Measurements from ENCODE around the gene CWC22.
"Not testable (repeated sequence)": the region's sequence is repeated elsewhere in the genome, so short reads cannot be mapped to it uniquely, and the experiment has no call there.

CWC22 gene

GRCh38 chr2:180033993-180034894, 27.1 kb upstream of the CWC22 start:
- Histone ChIP-seq H3K4me2 (no peak overlapping the region), H3K36me3 (no peaks in the 10 kb centered on the region), H3K9me3 (0 out of 2 replicates have a peak, but pooled peaks cover 4% of the 10 kb centered on the region), H3K27me3 (no peaks in the 10 kb centered on the region), H3K4me1 (no peaks in the 10 kb centered on the region), H3K27ac (no peak overlapping the region), H3K9ac (no peak overlapping the region), H4K20me1 (no peaks in the 10 kb centered on the region), H3K4me3 (no peak overlapping the region)
- no peak for TF ChIP-seq Cebpa-rat (IDR thresholded peaks at IDR 0.05)

GRCh38 chr2:180029575-180029974, 22.5 kb upstream of the CWC22 start:
- H3K9ac ChIP-seq = no peak overlapping the region
- no peak overlapping the region for H3K27ac ChIP-seq
- no peak overlapping the region for H3K4me3 ChIP-seq
- no peak overlapping the region for H3K4me2 ChIP-seq
- H3K36me3 ChIP-seq = no peaks in the 10 kb centered on the region
- no peaks in the 10 kb centered on the region for H3K27me3 ChIP-seq
- H4K20me1 ChIP-seq = no peaks in the 10 kb centered on the region
- H3K4me1 ChIP-seq = no peaks in the 10 kb centered on the region
- H3K9me3 ChIP-seq = 0 out of 2 replicates have a peak, but pooled peaks cover 4% of the 10 kb centered on the region
- no peak for TF ChIP-seq Cebpa-rat (IDR thresholded peaks at IDR 0.05)

- Histone ChIP-seq H3K4me1 (no peaks in the 10 kb centered on the region), H3K4me2 (no peak overlapping the region), H3K9me3 (no peaks in the 10 kb centered on the region), H3K27me3 (no peaks in the 10 kb centered on the region), H3K4me3 (no peak overlapping the region), H3K36me3 (no peaks in the 10 kb centered on the region), H4K20me1 (no peaks in the 10 kb centered on the region), H3K27ac (no peak overlapping the region), H3K9ac (no peak overlapping the region)
- no peak for TF ChIP-seq Cebpa-rat (IDR thresholded peaks at IDR 0.05)
Measured at GRCh38 chr2:180021850-180022249, 14.8 kb upstream of the CWC22 start.

GRCh38 chr2:180017784-180018183, 10.7 kb upstream of the CWC22 start:
- no peaks in the 10 kb centered on the region for H3K9me3 ChIP-seq
- no peak overlapping the region for H3K4me3 ChIP-seq
- TF ChIP-seq Cebpa-rat (IDR thresholded peaks at IDR 0.05) = no peak
- H3K4me1 ChIP-seq = no peaks in the 10 kb centered on the region
- no peak overlapping the region for H3K27ac ChIP-seq
- H4K20me1 ChIP-seq = no peaks in the 10 kb centered on the region
- no peaks in the 10 kb centered on the region for H3K27me3 ChIP-seq
- no peak overlapping the region for H3K9ac ChIP-seq
- no peaks in the 10 kb centered on the region for H3K36me3 ChIP-seq
- no peak overlapping the region for H3K4me2 ChIP-seq

GRCh38 chr2:180016937-180017336, 9.8 kb upstream of the CWC22 start:
- H3K27ac ChIP-seq = no peak overlapping the region
- H3K4me2 ChIP-seq = no peak overlapping the region
- TF ChIP-seq Cebpa-rat (IDR thresholded peaks at IDR 0.05) = no peak
- no peaks in the 10 kb centered on the region for H3K36me3 ChIP-seq
- no peak overlapping the region for H3K4me3 ChIP-seq
- H4K20me1 ChIP-seq = no peaks in the 10 kb centered on the region
- no peak overlapping the region for H3K9ac ChIP-seq
- no peaks in the 10 kb centered on the region for H3K9me3 ChIP-seq
- H3K27me3 ChIP-seq = no peaks in the 10 kb centered on the region
- no peaks in the 10 kb centered on the region for H3K4me1 ChIP-seq

GRCh38 chr2:180015951-180016709, 9.0 kb upstream of the CWC22 start:
- peaks cover 5% of the 10 kb centered on the region for H3K4me1 ChIP-seq
- H3K9me3 ChIP-seq = no peaks in the 10 kb centered on the region
- H4K20me1 ChIP-seq = no peaks in the 10 kb centered on the region
- H3K9ac ChIP-seq = no peak overlapping the region
- no peak overlapping the region for H3K27ac ChIP-seq
- no peaks in the 10 kb centered on the region for H3K27me3 ChIP-seq
- H3K36me3 ChIP-seq = no peaks in the 10 kb centered on the region
- no peak for TF ChIP-seq Cebpa-rat (IDR thresholded peaks at IDR 0.05)
- no peak overlapping the region for H3K4me2 ChIP-seq
- no peak overlapping the region for H3K4me3 ChIP-seq

- H3K4me1 ChIP-seq = peaks cover 18% of the 10 kb centered on the region
- H3K9me3 ChIP-seq = no peaks in the 10 kb centered on the region
- H3K27ac ChIP-seq = no peak overlapping the region
- H3K36me3 ChIP-seq = no peaks in the 10 kb centered on the region
- no peak overlapping the region for H3K9ac ChIP-seq
- H3K4me2 ChIP-seq = no peak overlapping the region
- H4K20me1 ChIP-seq = no peaks in the 10 kb centered on the region
- H3K27me3 ChIP-seq = no peaks in the 10 kb centered on the region
- no peak overlapping the region for H3K4me3 ChIP-seq
- no peak for TF ChIP-seq Cebpa-rat (IDR thresholded peaks at IDR 0.05)
Measured at GRCh38 chr2:180012523-180012922, 5.4 kb upstream of the CWC22 start.

GRCh38 chr2:180010701-180011100, 3.6 kb upstream of the CWC22 start:
- Histone ChIP-seq H3K9ac (no peak overlapping the region), H3K4me3 (no peak overlapping the region), H3K27ac (no peak overlapping the region), H3K4me2 (peak overlapping the region; percentile 70), H3K9me3 (no peaks in the 10 kb centered on the region), H3K36me3 (no peaks in the 10 kb centered on the region), H3K27me3 (no peaks in the 10 kb centered on the region), H4K20me1 (no peaks in the 10 kb centered on the region), H3K4me1 (peaks cover 26% of the 10 kb centered on the region)
- no peak for TF ChIP-seq Cebpa-rat (IDR thresholded peaks at IDR 0.05)

GRCh38 chr2:180006231-180006630, 866 bp downstream of the CWC22 start:
- peak overlapping the region; percentile 86 for H3K4me3 ChIP-seq

GRCh38 chr2:180005465-180005864, 1.6 kb downstream of the CWC22 start:
- peak overlapping the region; percentile 86 for H3K4me3 ChIP-seq
- not testable (repeated sequence) for H3K27me3 ChIP-seq, H3K9ac ChIP-seq, H3K36me3 ChIP-seq, H3K27ac ChIP-seq, H3K9me3 ChIP-seq
- H3K4me1 ChIP-seq = peaks cover 30% of the 10 kb centered on the region
- H3K4me2 ChIP-seq = peak overlapping the region; percentile 65
- H4K20me1 ChIP-seq = peaks cover 31% of the 10 kb centered on the region

More at GRCh38 chr2:180006231-180006630, 866 bp downstream of the CWC22 start:
- H3K4me2 ChIP-seq = peak overlapping the region; percentile 65
- peaks cover 4% of the 10 kb centered on the region; the same call in 1 of the 2 replicates for H3K36me3 ChIP-seq
- no peaks in the 10 kb centered on the region for H3K9me3 ChIP-seq
- peaks cover 33% of the 10 kb centered on the region for H3K4me1 ChIP-seq
- peaks cover 23% of the 10 kb centered on the region; the same call in 1 of the 2 replicates for H4K20me1 ChIP-seq
- no peaks in the 10 kb centered on the region for H3K27me3 ChIP-seq
- no peak for TF ChIP-seq Cebpa-rat (IDR thresholded peaks at IDR 0.05)
- peak overlapping the region; percentile 97 for H3K9ac ChIP-seq
- H3K27ac ChIP-seq = peak overlapping the region; percentile 96
